Mesenchymal stem cell (in vitro differentiated cells and primary cell): ENCODE data around the gene MAPK1.

Experiments
- DNase-seq: peaks from one replicate; pipeline ENCODE4 v3.0.0-alpha.2; 2013
- H2AFZ ChIP-seq: one replicate; pipeline ENCODE4 v1.6.1; 2013; ENCODE audit warnings: low read depth, mild to moderate bottlenecking, control low read depth, inconsistent platforms, low read length, moderate library complexity
- H2AK5ac ChIP-seq: 2 replicates; pipeline ENCODE4 v1.6.1; 2013; ENCODE audit warnings: low read length, moderate library complexity, mild to moderate bottlenecking, inconsistent platforms; ENCODE audit not compliant: severe bottlenecking
- H2BK120ac ChIP-seq: one replicate; pipeline ENCODE4 v1.6.1; 2013; ENCODE audit warnings: low read depth, mild to moderate bottlenecking, inconsistent platforms, low read length, moderate library complexity
- H2BK12ac ChIP-seq, 2 experiments: one replicate each; pipeline ENCODE4 v1.6.1; 2013; ENCODE audit warnings: inconsistent platforms in 2 of 2, low read length in 2 of 2, mild to moderate bottlenecking in 2 of 2, moderate library complexity in 2 of 2, control low read depth in 1 of 2
- H2BK15ac ChIP-seq: one replicate; pipeline ENCODE4 v1.6.1; 2013; ENCODE audit warnings: mild to moderate bottlenecking, low read depth, inconsistent platforms; ENCODE audit not compliant: poor library complexity, severe bottlenecking
- H2BK5ac ChIP-seq: 2 replicates; pipeline ENCODE4 v1.6.1; 2013; ENCODE audit warnings: low read depth, mild to moderate bottlenecking, low read length, control low read depth, inconsistent platforms; ENCODE audit not compliant: poor library complexity, severe bottlenecking
- H3K14ac ChIP-seq, 2 experiments: one replicate each; pipeline ENCODE4 v1.6.1; 2013; ENCODE audit warnings: inconsistent platforms in 2 of 2, low read length in 2 of 2, control low read depth in 1 of 2, mild to moderate bottlenecking in 1 of 2, moderate library complexity in 1 of 2
- H3K18ac ChIP-seq, 2 experiments: one replicate each; pipeline ENCODE4 v1.6.1; 2013; ENCODE audit warnings: inconsistent platforms in 2 of 2, low read length in 2 of 2, control low read depth in 1 of 2, low read depth in 1 of 2, mild to moderate bottlenecking in 1 of 2
- H3K23ac ChIP-seq, 2 experiments: one replicate each; pipeline ENCODE4 v1.6.1; 2013; ENCODE audit warnings: inconsistent platforms in 2 of 2, low read length in 2 of 2, mild to moderate bottlenecking in 2 of 2, moderate library complexity in 2 of 2, control low read depth in 1 of 2
- H3K27ac ChIP-seq: 2 replicates; pipeline ENCODE4 v1.5.1; 2013; ENCODE audit warnings: mild to moderate bottlenecking, moderate library complexity, low read length, control low read depth, inconsistent platforms; ENCODE audit not compliant: poor library complexity, severe bottlenecking
- H3K27me3 ChIP-seq, 2 experiments: 2 replicates each; pipeline versions ENCODE4 v1.6.1 to v1.7.0; 2013; ENCODE audit warnings: low read length in 2 of 2, mild to moderate bottlenecking in 2 of 2, moderate library complexity in 2 of 2, control low read depth in 1 of 2, inconsistent platforms in 1 of 2; ENCODE audit not compliant: control insufficient read depth in 1 of 2, insufficient read depth in 1 of 2
- H3K36me3 ChIP-seq, 2 experiments: 2 replicates each; pipeline versions ENCODE4 v1.6.1 to v1.7.0; 2013; ENCODE audit warnings: low read length in 2 of 2, control low read depth in 1 of 2, inconsistent platforms in 1 of 2, low read depth in 1 of 2, mild to moderate bottlenecking in 1 of 2; ENCODE audit not compliant: insufficient read depth in 2 of 2, control insufficient read depth in 1 of 2
- H3K4ac ChIP-seq, 2 experiments: one replicate each; pipeline ENCODE4 v1.6.1; 2013; ENCODE audit warnings: inconsistent platforms in 2 of 2, low read length in 2 of 2, mild to moderate bottlenecking in 2 of 2, moderate library complexity in 2 of 2, control low read depth in 1 of 2, low read depth in 1 of 2
- H3K4me1 ChIP-seq: 2 replicates; pipeline ENCODE4 v1.6.1; 2013; ENCODE audit warnings: low read depth, low read length, control low read depth; ENCODE audit not compliant: control insufficient read depth, insufficient read depth
- H3K4me2 ChIP-seq: 2 replicates; pipeline ENCODE4 v1.6.1; 2013; ENCODE audit warnings: low read length, mild to moderate bottlenecking, inconsistent platforms; ENCODE audit not compliant: poor library complexity, severe bottlenecking
- H3K4me3 ChIP-seq, 2 experiments: 2 replicates each; pipeline versions ENCODE4 v1.5.1 to v1.7.0; 2013; ENCODE audit warnings: low read length in 2 of 2, mild to moderate bottlenecking in 2 of 2, control low read depth in 1 of 2, low read depth in 1 of 2; ENCODE audit not compliant: insufficient read depth in 1 of 2
- H3K79me1 ChIP-seq: replicated peaks from 2 replicates; pipeline ENCODE4 v1.6.1; 2013; ENCODE audit warnings: mild to moderate bottlenecking, control low read depth, low read length, inconsistent platforms; ENCODE audit not compliant: poor library complexity, severe bottlenecking
- H3K9ac ChIP-seq: 2 replicates; pipeline ENCODE4 v1.7.0; 2013; ENCODE audit warnings: mild to moderate bottlenecking, low read length, moderate library complexity
- H3K9me3 ChIP-seq: 2 replicates; pipeline ENCODE4 v1.7.0; 2013; ENCODE audit warnings: mild to moderate bottlenecking, low read length; ENCODE audit not compliant: control insufficient read depth
- H4K8ac ChIP-seq: one replicate; pipeline ENCODE4 v1.6.1; 2013; ENCODE audit warnings: inconsistent platforms, mild to moderate bottlenecking, low read length, moderate library complexity
- H4K91ac ChIP-seq: one replicate; pipeline ENCODE4 v1.6.1; 2013; ENCODE audit warnings: mild to moderate bottlenecking, low read length, inconsistent platforms
- WGBS: methylation state at CpG from one replicate; pipeline ENCODE4 v1.1.7; 2013; ENCODE audit warnings: mixed read lengths; 5-methylcytosine and 5-hydroxymethylcytosine counted together

MAPK1 gene

DNA sequence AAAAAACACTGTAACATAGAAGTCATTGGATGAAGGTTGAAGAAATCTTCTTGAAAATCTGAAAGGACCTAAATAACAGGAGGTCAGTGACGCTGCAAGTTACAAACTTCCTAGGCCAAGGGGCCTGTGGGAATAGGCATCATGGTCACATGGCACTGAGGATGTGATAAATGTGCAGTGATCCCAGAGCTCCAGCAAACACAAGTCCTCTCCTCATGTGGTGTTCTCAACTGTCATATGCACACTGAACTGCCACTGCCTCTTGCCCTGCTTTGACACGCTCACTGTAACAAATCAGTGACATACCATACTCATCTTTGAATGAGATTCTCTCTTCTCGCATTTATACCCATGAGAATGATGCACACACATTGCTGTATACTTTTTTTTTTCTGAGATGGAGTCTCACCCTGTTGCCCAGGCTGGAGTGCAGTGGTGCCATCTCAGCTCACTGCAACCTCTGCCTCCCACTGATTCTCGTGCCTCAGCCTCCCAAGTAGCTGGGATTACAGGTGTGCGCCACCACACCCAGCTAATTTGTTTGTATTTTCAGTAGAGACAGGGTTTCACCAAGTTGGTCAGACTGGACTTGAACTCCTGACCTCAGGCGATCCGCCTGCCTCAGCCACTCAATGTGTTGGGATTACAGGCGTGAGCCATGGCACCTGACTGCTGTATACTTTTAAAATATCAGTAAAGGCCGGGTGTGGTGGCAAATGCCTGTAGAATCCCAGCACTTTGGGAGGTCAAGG, 66.7 kb downstream of the MAPK1 start:
- WGBS, result 99% methylated on average over 9 of the region's 9 CpGs

DNA sequence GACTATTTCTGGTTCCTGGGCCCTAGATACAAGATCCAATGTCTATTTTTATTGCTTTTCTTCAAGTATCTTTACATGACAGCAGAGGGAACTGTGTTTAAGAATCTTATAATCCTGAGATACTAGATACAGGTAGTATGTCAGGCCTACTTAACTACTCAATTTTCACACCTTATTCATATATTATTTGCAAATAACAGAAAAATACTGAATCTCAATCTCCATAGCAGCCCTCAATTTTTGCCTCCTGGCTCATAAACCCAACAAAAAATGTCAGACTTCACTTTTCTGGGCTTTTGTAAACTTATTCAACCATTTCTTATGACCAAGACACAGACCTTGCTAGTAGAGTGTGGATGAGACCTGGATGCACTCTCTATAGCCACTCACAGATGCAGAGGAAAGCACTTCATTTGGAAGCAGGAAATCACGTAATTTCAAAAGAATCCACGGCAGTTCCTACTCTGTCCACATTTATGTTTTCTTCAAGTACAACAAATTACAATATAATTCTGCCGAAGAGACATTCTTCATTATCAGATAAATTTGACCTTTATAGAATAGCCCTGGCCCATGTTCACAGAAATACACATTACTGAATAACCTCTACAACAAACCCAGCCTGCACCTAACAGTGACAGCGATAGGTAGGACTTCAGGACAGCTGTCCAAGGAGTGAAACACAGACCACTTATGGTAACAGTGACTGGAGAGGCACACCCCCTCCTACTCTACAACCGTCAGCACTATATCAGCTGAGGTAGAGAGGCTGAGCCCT, 69.8 kb downstream of the MAPK1 start:
- no peak overlapping the region for H2BK15ac ChIP-seq
- H3K36me3 ChIP-seq, result peaks cover 39 to 75% of the 10 kb centered on the region in 2 experiments
- H2BK5ac ChIP-seq, result no peak overlapping the region
- no peak overlapping the region for H3K4ac ChIP-seq
- H3K18ac ChIP-seq, result no peak overlapping the region
- no peak overlapping the region for H2AFZ ChIP-seq
- H3K79me1 ChIP-seq, result peaks cover 34% of the 10 kb centered on the region
- no peak overlapping the region for H4K91ac ChIP-seq
- DNase-seq, result peak; percentile 65
- H3K23ac ChIP-seq, result no peak overlapping the region
- H3K14ac ChIP-seq, result peak overlapping the region in 1 of 2 experiments; percentile 75
- no peaks in the 10 kb centered on the region for H3K27me3 ChIP-seq
- WGBS, result 72% methylated on average over 5 of the region's 5 CpGs
- H3K9me3 ChIP-seq, result no peaks in the 10 kb centered on the region
- H2AK5ac ChIP-seq, result no peak overlapping the region
- no peak overlapping the region for H3K4me2 ChIP-seq
- peak overlapping the region; percentile 32 for H3K9ac ChIP-seq
- H4K8ac ChIP-seq, result no peak overlapping the region
- H3K4me3 ChIP-seq, result no peak overlapping the region
- H2BK120ac ChIP-seq, result no peak overlapping the region
- H2BK12ac ChIP-seq, result no peak overlapping the region
- peak overlapping the region; percentile 86 for H3K27ac ChIP-seq
- peaks cover 7% of the 10 kb centered on the region for H3K4me1 ChIP-seq

More for the DNA sequence above, 66.7 kb downstream of the MAPK1 start:
- Histone ChIP-seq H3K79me1 (peaks cover 31% of the 10 kb centered on the region), H3K18ac (no peak overlapping the region), H3K27me3 (no peaks in the 10 kb centered on the region), H2AFZ (no peak overlapping the region), H4K91ac (no peak overlapping the region), H2BK5ac (no peak overlapping the region), H3K4me1 (peaks cover 7% of the 10 kb centered on the region), H3K4me3 (no peak overlapping the region), H3K23ac (no peak overlapping the region), H3K4ac (no peak overlapping the region), H2BK12ac (no peak overlapping the region), H3K9me3 (no peaks in the 10 kb centered on the region), H2BK15ac (no peak overlapping the region), H3K4me2 (no peak overlapping the region), H4K8ac (no peak overlapping the region), H2BK120ac (no peak overlapping the region), H3K36me3 (peaks cover 39 to 96% of the 10 kb centered on the region in 2 experiments), H3K14ac (no peak overlapping the region), H3K9ac (no peak overlapping the region), H2AK5ac (no peak overlapping the region), H3K27ac (no peak overlapping the region)
- no peak for DNase-seq

DNA sequence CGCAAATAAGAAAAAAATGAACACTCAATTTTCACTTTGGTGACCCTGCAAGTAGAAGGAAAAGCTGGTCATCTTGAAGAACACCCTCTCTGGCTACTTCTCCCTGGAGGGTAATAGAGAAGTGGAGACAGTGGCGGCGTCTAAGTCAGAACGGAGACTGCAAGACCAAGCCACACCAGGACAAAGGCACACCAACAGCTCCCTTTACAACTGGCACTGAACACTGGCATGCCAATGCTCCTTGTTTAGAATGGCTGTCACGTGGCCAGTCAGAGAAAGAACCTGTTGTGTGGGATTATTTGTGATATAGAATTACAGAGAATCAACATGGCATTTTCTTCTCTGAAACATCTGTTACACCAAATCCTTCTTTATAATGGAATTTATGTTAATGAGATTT, 70.6 kb downstream of the MAPK1 start:
- Histone ChIP-seq H3K27me3 (no peaks in the 10 kb centered on the region), H2AFZ (no peak overlapping the region), H3K14ac (no peak overlapping the region), H2BK15ac (no peak overlapping the region), H3K27ac (no peak overlapping the region), H2BK12ac (peak overlapping the region in 1 of 2 experiments; percentile 42), H2BK120ac (no peak overlapping the region), H3K9me3 (no peaks in the 10 kb centered on the region), H3K4ac (no peak overlapping the region), H3K4me1 (peaks cover 5% of the 10 kb centered on the region), H3K79me1 (peaks cover 28% of the 10 kb centered on the region), H3K4me2 (no peak overlapping the region), H4K91ac (no peak overlapping the region), H3K18ac (no peak overlapping the region), H2AK5ac (no peak overlapping the region), H2BK5ac (no peak overlapping the region), H4K8ac (peak overlapping the region; percentile 63), H3K36me3 (peaks cover 33 to 73% of the 10 kb centered on the region in 2 experiments), H3K4me3 (no peak overlapping the region), H3K23ac (no peak overlapping the region), H3K9ac (no peak overlapping the region)
- no peak for DNase-seq
- WGBS, result 100% methylated on average over 4 of the region's 5 CpGs

DNA sequence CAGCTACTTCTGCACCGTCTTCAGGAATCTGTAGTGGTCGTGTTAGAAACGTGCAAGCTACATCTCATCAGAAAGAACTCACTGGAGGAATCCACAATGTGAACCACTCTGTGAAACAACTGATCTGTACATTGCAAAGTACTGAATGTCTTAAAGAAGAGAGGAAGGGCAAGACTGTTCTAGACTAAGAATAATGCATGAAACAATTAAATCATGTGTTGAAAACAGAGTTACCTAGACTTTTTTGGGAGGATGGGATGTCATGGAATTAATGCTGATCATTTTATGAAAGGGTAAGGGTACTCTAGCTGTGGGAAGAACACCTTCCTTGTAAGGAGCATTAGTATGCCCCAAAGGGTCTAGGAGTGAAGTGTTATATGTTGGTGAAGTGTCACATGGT, 71.2 kb downstream of the MAPK1 start:
- no peak overlapping the region for H2AFZ ChIP-seq
- no peak overlapping the region for H4K91ac ChIP-seq
- WGBS, result 92% methylated on average over 3 of the region's 3 CpGs
- no peak overlapping the region for H3K4me3 ChIP-seq
- peaks cover 31 to 72% of the 10 kb centered on the region in 2 experiments for H3K36me3 ChIP-seq
- no peak overlapping the region for H3K27ac ChIP-seq
- no peak overlapping the region for H2AK5ac ChIP-seq
- H3K4me2 ChIP-seq, result no peak overlapping the region
- no peak overlapping the region for H2BK12ac ChIP-seq
- H3K9me3 ChIP-seq, result no peaks in the 10 kb centered on the region
- H3K18ac ChIP-seq, result no peak overlapping the region
- no peak overlapping the region for H3K14ac ChIP-seq
- no peak overlapping the region for H3K4ac ChIP-seq
- no peak overlapping the region for H2BK15ac ChIP-seq
- H3K4me1 ChIP-seq, result peaks cover 5% of the 10 kb centered on the region
- H2BK5ac ChIP-seq, result no peak overlapping the region
- no peaks in the 10 kb centered on the region for H3K27me3 ChIP-seq
- peaks cover 28% of the 10 kb centered on the region for H3K79me1 ChIP-seq
- no peak overlapping the region for H3K23ac ChIP-seq
- DNase-seq, result no peak
- no peak overlapping the region for H2BK120ac ChIP-seq
- H4K8ac ChIP-seq, result no peak overlapping the region
- no peak overlapping the region for H3K9ac ChIP-seq
